NT2/D1 (cell line): ENCODE measurements around the gene FARS2.

ENCODE experiments used
- DNase-seq: peaks from one replicate; pipeline ENCODE4 v3.0.0-alpha.2; 2011; ENCODE audit warnings: low read depth, low spot score
- H3K27me3 ChIP-seq: 2 replicates; pipeline ENCODE4 v1.6.0; 2011; ENCODE audit warnings: mild to moderate bottlenecking; ENCODE audit not compliant: insufficient read length, insufficient read depth
- H3K36me3 ChIP-seq: 2 replicates; pipeline ENCODE4 v1.6.1; 2011; ENCODE audit warnings: mild to moderate bottlenecking, low read length, mixed read lengths; ENCODE audit not compliant: insufficient read depth, insufficient read length
- H3K4me1 ChIP-seq: 2 replicates; pipeline ENCODE4 v1.5.1; 2011; ENCODE audit not compliant: insufficient read depth, insufficient read length
- H3K4me3 ChIP-seq: 2 replicates; pipeline ENCODE4 v1.5.1; 2011; ENCODE audit warnings: low read depth; ENCODE audit not compliant: insufficient read length
- H3K9ac ChIP-seq: 2 replicates; pipeline ENCODE4 v1.6.0; 2011; ENCODE audit warnings: low read depth; ENCODE audit not compliant: insufficient read length
- H3K9me3 ChIP-seq: 2 replicates; pipeline ENCODE4 v1.5.1; 2011; ENCODE audit warnings: mild to moderate bottlenecking, low read length; ENCODE audit not compliant: insufficient read depth
- SUZ12 ChIP-seq: IDR thresholded peaks from 2 replicates; pipeline ENCODE4 v1.6.1; 2011; ENCODE audit not compliant: insufficient read length, insufficient read depth; ENCODE audit errors: extremely low read depth
- YY1 ChIP-seq: IDR thresholded peaks from 2 replicates; pipeline ENCODE4 v1.6.1; 2011; ENCODE audit not compliant: insufficient read length, insufficient read depth
- ZNF274 ChIP-seq: IDR thresholded peaks from 2 replicates; pipeline ENCODE4 v1.6.1; 2011; ENCODE audit warnings: mild to moderate bottlenecking, low read depth, low read length

FARS2 gene

DNA sequence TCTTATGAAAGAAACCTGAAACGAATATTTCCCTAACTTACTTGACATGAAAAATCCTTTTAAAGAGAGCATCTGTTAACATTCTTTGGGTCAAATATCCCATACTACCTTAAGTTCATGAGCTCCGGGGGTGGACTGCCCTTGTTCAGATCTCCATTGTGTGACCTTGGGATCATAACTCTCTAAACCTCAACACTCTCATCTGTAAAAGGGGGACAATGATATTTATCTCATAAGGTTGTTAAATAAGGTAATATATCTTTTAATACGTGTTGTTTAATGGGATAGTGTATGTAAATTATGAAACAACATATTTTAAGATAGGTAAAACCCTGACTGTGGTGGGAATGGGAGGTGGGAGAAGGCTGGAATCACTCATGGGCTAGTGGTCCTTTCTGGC, 326.3 kb downstream of the FARS2 start:
- Histone ChIP-seq H3K4me3 (no peak overlapping the region), H3K9me3 (peaks cover 8% of the 10 kb centered on the region; the same call in 1 of the 2 replicates), H3K27me3 (no peaks in the 10 kb centered on the region), H3K4me1 (no peaks in the 10 kb centered on the region), H3K36me3 (no peaks in the 10 kb centered on the region), H3K9ac (no peak overlapping the region)
- no peak for DNase-seq
- TF ChIP-seq ZNF274 = no peak
- no peak for TF ChIP-seq SUZ12
- TF ChIP-seq YY1 = no peak

DNA sequence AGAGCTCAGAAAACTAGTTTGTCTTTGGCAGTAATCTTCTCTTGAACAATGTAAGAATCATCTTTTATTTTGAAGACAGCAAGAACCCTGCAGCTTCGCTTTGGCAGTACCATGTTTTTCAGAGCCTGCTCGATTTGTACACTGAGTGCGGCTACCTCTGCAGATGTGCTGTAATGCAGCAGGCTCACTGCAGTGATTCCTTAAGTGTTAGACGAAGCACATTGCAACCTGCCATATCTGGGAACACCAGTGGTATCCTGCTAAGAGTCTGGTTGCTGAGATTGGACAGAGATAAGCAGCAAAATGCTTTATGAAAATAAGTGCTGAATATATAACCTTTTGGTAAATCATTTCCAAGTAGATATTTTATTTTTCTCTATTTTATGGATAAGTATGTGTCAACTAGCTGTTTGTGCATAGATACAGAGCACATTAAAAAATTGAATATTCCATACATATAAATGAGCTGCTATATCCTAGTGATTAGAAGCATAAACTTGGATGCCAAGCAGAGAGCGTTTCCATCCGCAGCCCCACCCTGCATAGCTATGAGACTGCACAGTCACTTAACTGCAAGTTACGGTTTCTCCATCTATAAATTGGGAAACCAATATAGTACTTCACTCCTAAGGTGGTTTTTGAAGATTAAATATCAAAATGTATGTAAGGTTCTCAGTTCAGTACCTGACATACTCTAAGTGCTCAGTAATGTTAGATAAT, 328.3 kb downstream of the FARS2 start:
- no peak for DNase-seq
- no peaks in the 10 kb centered on the region for H3K36me3 ChIP-seq
- H3K4me1 ChIP-seq = no peaks in the 10 kb centered on the region
- no peak overlapping the region for H3K9ac ChIP-seq
- H3K9me3 ChIP-seq = peaks cover 8% of the 10 kb centered on the region; the same call in 1 of the 2 replicates
- no peaks in the 10 kb centered on the region for H3K27me3 ChIP-seq
- no peak overlapping the region for H3K4me3 ChIP-seq
- TF ChIP-seq ZNF274 (no peak), YY1 (no peak)

DNA sequence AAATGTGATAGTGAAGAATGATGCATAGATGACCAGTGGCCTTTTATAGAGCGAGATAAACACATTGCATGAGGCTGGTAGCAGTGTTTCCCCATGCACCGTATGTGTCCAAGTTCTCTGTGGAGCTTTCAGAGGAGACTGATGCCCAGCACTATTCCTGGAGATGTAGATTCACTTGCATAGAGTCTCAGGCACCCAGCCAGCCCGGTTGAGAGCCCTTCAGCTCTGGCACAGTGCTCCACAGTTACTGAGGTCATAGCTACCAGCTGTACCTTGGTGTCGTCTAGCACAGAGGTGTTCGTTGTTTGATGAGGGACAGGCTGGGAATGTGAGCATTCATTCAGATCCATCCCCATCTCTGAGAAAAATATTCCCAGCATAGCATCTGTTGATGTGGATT, 328.9 kb downstream of the FARS2 start:
- no peak for DNase-seq
- no peak overlapping the region for H3K9ac ChIP-seq
- H3K27me3 ChIP-seq = no peaks in the 10 kb centered on the region
- no peaks in the 10 kb centered on the region for H3K4me1 ChIP-seq
- H3K4me3 ChIP-seq = no peak overlapping the region
- no peaks in the 10 kb centered on the region for H3K36me3 ChIP-seq
- TF ChIP-seq SUZ12 (no peak), YY1 (no peak), ZNF274 (no peak)
- peaks cover 8% of the 10 kb centered on the region; the same call in 1 of the 2 replicates for H3K9me3 ChIP-seq

DNA sequence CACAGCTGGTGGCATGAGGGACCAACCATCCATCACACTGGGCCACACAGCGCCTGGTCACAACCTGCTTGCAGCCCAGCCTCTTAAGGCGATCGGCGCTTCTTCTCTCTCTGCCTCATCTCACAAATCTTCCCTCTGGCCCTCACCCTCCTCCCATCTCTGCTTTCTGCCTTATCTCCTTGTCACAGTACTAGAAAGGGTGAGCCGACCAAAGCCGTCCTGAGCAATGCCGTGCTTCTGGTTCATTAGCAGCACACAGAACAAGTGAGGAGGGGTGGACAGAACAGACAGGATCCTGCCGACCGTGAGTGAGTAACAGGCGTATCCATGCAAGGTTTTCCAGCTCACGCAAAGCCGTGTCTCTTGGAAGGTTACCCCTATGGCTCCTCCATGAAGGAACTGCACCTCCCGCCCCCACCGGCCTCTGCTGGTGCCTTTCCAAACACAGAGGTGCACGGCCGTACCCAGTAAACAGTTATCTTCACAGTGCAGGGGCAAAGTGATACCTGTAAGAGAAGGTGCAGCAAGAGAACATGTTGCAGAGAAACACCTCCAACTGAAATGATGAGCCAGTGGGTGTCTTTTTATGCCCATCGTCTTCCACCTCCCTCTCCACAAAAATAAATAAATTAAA, 331.7 kb downstream of the FARS2 start:
- no peaks in the 10 kb centered on the region for H3K27me3 ChIP-seq
- no peak for TF ChIP-seq ZNF274
- no peak for TF ChIP-seq YY1
- no peak for TF ChIP-seq SUZ12
- H3K4me3 ChIP-seq = no peak overlapping the region
- no peaks in the 10 kb centered on the region for H3K4me1 ChIP-seq
- H3K36me3 ChIP-seq = no peaks in the 10 kb centered on the region
- no peak for DNase-seq
- no peaks in the 10 kb centered on the region for H3K9me3 ChIP-seq
- H3K9ac ChIP-seq = no peak overlapping the region

DNA sequence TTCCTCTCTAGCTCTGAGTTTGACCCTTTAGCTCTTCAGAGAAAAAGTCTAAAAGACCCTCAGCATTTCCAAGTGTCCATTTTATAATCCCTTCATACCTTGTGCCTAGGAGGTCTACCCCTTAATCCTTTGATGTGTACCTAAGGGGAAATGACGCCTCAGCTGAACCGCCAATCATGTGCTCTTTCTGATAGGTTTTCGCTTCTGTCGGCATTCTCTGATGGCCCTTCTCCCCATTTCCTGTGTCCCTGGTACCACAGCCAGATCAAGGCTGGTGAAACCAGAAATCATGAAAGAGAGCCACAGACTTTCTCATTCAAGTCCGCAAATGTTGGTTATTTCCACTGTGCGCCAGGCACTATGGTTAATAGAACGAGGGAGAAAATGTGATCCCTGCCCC, 333.9 kb downstream of the FARS2 start:
- TF ChIP-seq YY1 = no peak
- no peak for TF ChIP-seq SUZ12
- no peak for TF ChIP-seq ZNF274
- Histone ChIP-seq H3K4me3 (no peak overlapping the region), H3K9me3 (no peaks in the 10 kb centered on the region), H3K36me3 (no peaks in the 10 kb centered on the region), H3K27me3 (no peaks in the 10 kb centered on the region), H3K4me1 (no peaks in the 10 kb centered on the region), H3K9ac (no peak overlapping the region)
- DNase-seq = no peak

DNA sequence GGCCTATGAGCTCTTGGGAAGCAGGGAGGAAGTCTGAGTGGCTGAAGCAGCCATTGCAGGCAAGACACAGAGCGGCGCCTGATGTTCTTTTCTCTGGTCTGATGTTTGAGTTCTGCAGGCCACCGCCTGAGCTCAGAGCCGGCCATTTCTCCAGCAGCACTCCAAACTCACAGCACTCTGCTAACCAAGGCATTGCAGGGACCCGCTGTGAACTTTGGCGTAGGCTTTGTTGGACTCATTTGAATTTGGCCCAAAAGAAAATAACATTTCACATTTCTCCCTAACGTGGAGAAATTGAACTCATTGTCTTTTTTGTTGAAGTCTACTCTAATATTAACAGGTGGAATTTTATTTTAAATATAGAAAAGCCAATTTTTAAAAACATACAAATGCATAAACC, 336.1 kb downstream of the FARS2 start:
- Histone ChIP-seq H3K9me3 (no peaks in the 10 kb centered on the region), H3K36me3 (no peaks in the 10 kb centered on the region), H3K27me3 (no peaks in the 10 kb centered on the region), H3K9ac (no peak overlapping the region), H3K4me3 (no peak overlapping the region), H3K4me1 (no peaks in the 10 kb centered on the region)
- no peak for DNase-seq
- TF ChIP-seq SUZ12 = no peak
- TF ChIP-seq YY1 = no peak
- TF ChIP-seq ZNF274 = no peak

DNA sequence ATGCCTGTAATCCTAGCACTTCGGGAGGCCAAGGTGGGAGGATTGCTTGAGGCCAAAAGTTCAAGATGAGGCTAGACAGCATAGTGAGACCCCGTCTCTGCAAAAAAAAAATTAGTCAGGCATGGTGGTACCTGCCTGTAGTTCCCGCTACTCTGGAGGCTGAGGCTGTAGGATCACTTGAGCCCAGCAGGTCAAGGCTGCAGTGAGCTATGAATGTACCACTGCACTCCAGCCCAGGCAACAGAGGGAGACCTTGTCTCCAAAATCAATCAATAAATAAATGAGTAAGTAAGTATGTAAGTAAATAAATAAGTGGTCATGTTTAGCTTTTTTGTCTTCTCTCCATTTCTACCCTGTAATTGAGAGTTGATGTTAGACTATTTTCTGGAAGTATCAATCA, 336.8 kb downstream of the FARS2 start:
- Histone ChIP-seq H3K4me1 (no peaks in the 10 kb centered on the region), H3K9ac (no peak overlapping the region), H3K9me3 (no peaks in the 10 kb centered on the region), H3K4me3 (no peak overlapping the region), H3K27me3 (no peaks in the 10 kb centered on the region), H3K36me3 (no peaks in the 10 kb centered on the region)
- no peak for TF ChIP-seq ZNF274
- TF ChIP-seq YY1 = no peak
- TF ChIP-seq SUZ12 = no peak
- DNase-seq = no peak

DNA sequence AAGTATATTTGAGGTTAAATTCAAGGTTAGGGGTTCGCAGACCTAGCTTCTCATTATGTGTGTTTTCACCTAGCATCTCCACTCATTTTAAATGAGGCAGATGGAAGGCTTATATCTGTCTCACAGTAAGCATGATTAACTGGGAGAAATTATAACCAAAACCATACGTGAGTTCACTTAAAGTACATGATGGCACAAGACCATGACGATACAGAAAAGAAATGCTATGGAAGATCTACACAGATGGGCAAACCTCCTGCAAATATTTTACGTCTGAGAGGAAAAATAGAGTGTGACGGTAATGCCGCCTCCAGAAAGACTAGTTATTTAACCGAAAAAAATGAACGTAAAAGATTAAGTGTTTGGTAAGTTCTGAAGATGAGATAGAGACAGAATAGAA, 337.8 kb downstream of the FARS2 start:
- no peaks in the 10 kb centered on the region for H3K36me3 ChIP-seq

More for the DNA sequence above, 337.8 kb downstream of the FARS2 start:
- Histone ChIP-seq H3K27me3 (no peaks in the 10 kb centered on the region), H3K4me1 (no peaks in the 10 kb centered on the region), H3K4me3 (no peak overlapping the region), H3K9me3 (no peaks in the 10 kb centered on the region), H3K9ac (no peak overlapping the region)
- TF ChIP-seq ZNF274 (no peak), SUZ12 (no peak), YY1 (no peak)
- no peak for DNase-seq
